Neutrophil (primary cell): ENCODE data around the gene FABP6.

ENCODE experiments used
- H3K27ac ChIP-seq: fragments of 200-600 bp; sonication (generic); 2 replicates; pipeline ENCODE4 v1.5.1; 2016; ENCODE audit warnings: mild to moderate bottlenecking, moderate library complexity
- H3K27me3 ChIP-seq: fragments of 200-600 bp; sonication (generic); 2 replicates; pipeline ENCODE4 v1.6.0; 2016; ENCODE audit warnings: mild to moderate bottlenecking
- H3K36me3 ChIP-seq: fragments of 200-600 bp; sonication (generic); 2 replicates; pipeline ENCODE4 v1.5.1; 2017
- H3K4me1 ChIP-seq, 2 experiments: fragments of 200-600 bp in 1 of 2; sonication (generic) in 1 of 2; 1 replicate in 1 of 2; 2 replicates in 1 of 2; pipeline versions ENCODE4 v1.5.1 to v1.6.1; 2013 to 2016; ENCODE audit warnings: low read depth in 1 of 2, low read length in 1 of 2, mild to moderate bottlenecking in 1 of 2, moderate library complexity in 1 of 2; ENCODE audit not compliant: control insufficient read depth in 1 of 2, insufficient read depth in 1 of 2
- H3K4me3 ChIP-seq, 2 experiments: fragments of 200-600 bp in 1 of 2; sonication (generic) in 1 of 2; 1 replicate in 1 of 2; 2 replicates in 1 of 2; pipeline ENCODE4 v1.5.1; 2013 to 2016; ENCODE audit warnings: low read depth in 1 of 2, low read length in 1 of 2, mild to moderate bottlenecking in 1 of 2, moderate library complexity in 1 of 2
- H3K9me3 ChIP-seq: fragments of 200-600 bp; sonication (generic); 2 replicates; pipeline ENCODE4 v1.5.1; 2016
- TF ChIP-seq, protein P1 (sequence below): fragments of 200-600 bp; sonication (generic); IDR thresholded peaks from 2 replicates; pipeline ENCODE4 v1.5.1; 2016; ENCODE audit warnings: antibody characterized with exemption

The FABP6 gene

DNA sequence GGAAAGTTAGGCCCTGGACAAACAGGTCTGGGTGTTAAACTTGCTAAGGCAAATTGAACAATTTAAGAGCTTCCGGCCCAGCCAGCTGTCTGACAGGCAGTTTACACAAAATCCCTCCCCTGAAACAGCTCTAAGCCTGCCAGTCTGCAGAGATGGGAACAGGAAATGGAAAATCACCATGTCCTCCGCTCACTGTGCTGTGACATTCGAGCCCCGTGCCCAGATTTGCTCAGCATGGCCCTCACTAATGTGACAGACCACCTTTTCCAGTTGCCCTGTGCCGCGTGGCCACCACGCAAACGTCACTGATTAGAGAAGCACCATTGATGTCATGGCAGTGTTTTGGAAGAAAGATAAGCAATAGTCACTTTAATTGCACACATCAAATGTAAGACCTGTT lies 42.1 kb downstream of the FABP6 start:
- Histone ChIP-seq H3K9me3 (no peaks in the 10 kb centered on the region), H3K4me3 (no peak overlapping the region), H3K27ac (peak overlapping the region; percentile 35), H3K27me3 (no peaks in the 10 kb centered on the region), H3K4me1 (peaks cover 57 to 77% of the 10 kb centered on the region in 2 experiments), H3K36me3 (peaks cover 17% of the 10 kb centered on the region)
- TF ChIP-seq, protein P1, sequence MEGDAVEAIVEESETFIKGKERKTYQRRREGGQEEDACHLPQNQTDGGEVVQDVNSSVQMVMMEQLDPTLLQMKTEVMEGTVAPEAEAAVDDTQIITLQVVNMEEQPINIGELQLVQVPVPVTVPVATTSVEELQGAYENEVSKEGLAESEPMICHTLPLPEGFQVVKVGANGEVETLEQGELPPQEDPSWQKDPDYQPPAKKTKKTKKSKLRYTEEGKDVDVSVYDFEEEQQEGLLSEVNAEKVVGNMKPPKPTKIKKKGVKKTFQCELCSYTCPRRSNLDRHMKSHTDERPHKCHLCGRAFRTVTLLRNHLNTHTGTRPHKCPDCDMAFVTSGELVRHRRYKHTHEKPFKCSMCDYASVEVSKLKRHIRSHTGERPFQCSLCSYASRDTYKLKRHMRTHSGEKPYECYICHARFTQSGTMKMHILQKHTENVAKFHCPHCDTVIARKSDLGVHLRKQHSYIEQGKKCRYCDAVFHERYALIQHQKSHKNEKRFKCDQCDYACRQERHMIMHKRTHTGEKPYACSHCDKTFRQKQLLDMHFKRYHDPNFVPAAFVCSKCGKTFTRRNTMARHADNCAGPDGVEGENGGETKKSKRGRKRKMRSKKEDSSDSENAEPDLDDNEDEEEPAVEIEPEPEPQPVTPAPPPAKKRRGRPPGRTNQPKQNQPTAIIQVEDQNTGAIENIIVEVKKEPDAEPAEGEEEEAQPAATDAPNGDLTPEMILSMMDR: no peak

DNA sequence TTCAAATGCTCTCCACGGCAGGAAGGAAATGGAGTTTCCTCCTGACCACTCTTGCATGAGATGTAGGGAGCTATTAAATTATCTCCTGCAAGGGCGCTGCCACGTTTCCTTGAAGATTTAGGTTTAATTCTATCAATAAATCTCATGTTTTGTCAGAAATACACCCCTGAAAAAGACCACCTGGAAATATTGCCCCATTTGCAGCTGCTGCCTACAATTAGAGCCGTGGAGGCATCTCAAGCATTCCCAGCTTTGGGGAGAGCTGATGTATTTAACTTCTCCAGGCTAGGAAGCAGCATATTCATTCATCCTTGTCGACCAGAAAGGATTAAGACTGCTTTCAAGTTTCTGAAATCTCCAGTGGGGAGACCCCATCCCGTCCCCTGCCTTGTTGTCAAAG lies 42.5 kb downstream of the FABP6 start:
- peaks cover 21% of the 10 kb centered on the region for H3K36me3 ChIP-seq
- no peak overlapping the region for H3K4me3 ChIP-seq
- TF ChIP-seq, protein P1: no peak
- peaks cover 55 to 75% of the 10 kb centered on the region in 2 experiments for H3K4me1 ChIP-seq
- no peaks in the 10 kb centered on the region for H3K27me3 ChIP-seq
- H3K9me3 ChIP-seq: no peaks in the 10 kb centered on the region
- peak overlapping the region; percentile 35 for H3K27ac ChIP-seq

DNA sequence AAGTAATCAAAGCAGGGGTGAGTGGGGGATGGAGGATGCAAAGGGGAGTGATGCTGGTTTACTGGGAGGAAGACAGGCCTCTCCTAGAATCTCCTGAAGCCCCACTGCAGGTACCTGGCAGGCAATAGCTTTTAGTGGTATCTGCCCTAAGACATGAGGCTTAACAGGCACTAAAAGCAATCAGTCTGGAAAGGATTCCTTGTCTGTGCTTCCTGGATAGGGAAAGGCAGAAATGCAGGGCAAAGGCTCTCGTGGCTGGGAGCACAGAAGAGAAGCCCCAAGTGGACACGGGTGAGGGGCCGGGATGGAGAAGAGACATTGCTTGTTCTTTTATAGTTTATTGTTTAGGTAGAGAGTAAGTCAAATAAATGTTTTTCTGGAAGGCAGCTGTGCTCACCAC lies 43.0 kb downstream of the FABP6 start:
- no peaks in the 10 kb centered on the region for H3K9me3 ChIP-seq
- peak overlapping the region; percentile 35 for H3K27ac ChIP-seq
- TF ChIP-seq, protein P1: no peak
- H3K4me1 ChIP-seq: peaks cover 51 to 71% of the 10 kb centered on the region in 2 experiments
- H3K4me3 ChIP-seq: no peak overlapping the region
- no peaks in the 10 kb centered on the region for H3K27me3 ChIP-seq
- H3K36me3 ChIP-seq: peaks cover 25% of the 10 kb centered on the region

DNA sequence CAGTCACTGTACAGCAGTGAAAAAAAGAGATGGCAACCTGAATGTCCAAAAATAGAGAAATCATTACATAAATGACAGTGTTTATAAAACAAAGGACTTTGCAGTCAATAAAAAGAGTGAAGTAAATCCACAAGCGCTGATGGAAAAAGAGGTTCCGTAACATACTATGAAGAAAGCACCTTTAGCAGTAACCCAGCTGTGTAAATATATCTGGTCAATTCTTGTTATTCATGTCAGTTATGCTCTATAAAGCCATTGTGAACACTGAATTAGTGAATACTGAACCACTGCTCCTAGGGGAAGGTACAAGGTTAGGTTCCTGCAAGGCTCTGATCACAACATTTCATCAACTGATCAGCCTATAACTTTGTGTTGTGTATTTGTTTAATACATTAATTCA lies 43.6 kb downstream of the FABP6 start:
- TF ChIP-seq, protein P1: no peak
- Histone ChIP-seq H3K4me3 (no peak overlapping the region), H3K4me1 (peaks cover 44 to 65% of the 10 kb centered on the region in 2 experiments), H3K27ac (no peak overlapping the region), H3K9me3 (no peaks in the 10 kb centered on the region), H3K27me3 (no peaks in the 10 kb centered on the region), H3K36me3 (peaks cover 25% of the 10 kb centered on the region)

DNA sequence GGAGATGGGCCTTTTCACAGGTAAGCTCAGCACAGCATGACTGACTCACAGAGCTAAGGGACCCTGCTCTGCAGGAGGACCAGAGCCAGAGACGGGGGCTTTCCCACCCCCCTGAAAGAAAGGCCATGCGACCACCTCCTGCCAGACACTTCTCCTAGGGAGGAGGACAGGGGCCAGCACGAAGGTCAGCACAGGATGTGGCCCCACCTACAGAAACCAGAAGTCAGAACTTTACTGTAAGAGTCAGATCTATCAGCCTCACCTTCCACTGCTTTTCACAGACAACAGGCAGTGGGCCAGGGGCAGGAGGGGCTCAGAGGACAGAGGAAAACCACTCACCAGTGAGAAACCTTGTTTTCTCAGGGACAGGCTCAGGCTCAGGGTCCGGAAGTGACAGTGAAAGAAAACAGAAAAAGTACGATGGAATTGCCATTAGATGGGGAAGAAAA lies 45.2 kb downstream of the FABP6 start:
- H3K4me3 ChIP-seq: no peak overlapping the region
- peak overlapping the region; percentile 23 for H3K27ac ChIP-seq
- peaks cover 28 to 48% of the 10 kb centered on the region in 2 experiments for H3K4me1 ChIP-seq
- H3K9me3 ChIP-seq: no peaks in the 10 kb centered on the region
- TF ChIP-seq, protein P1: no peak
- no peaks in the 10 kb centered on the region for H3K27me3 ChIP-seq
- peaks cover 38% of the 10 kb centered on the region for H3K36me3 ChIP-seq

DNA sequence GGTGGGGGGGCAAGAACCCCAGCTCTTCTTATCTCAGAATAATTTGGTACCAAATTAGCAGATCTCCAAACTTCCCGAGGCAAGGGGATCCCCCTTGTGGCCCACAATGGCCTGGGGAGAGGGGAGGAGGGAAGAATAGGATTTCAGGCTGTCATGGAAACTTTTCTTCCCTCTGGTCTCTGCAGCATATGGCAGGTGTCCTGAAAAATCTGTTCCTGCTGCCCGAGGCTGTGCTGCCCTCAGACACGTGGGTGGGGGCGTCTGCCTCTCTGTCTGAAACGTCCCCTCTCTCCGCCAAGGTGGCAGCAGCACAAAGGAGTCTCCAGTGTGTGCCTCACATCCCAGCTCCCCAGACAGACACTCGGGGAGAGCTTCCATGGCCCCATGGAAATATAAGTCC lies 49.0 kb downstream of the FABP6 start:
- no peak overlapping the region for H3K4me3 ChIP-seq
- H3K27ac ChIP-seq: no peak overlapping the region
- H3K27me3 ChIP-seq: no peaks in the 10 kb centered on the region
- TF ChIP-seq, protein P1: no peak
- peaks cover 3 to 14% of the 10 kb centered on the region in 2 experiments for H3K4me1 ChIP-seq
- peaks cover 45% of the 10 kb centered on the region for H3K36me3 ChIP-seq
- no peaks in the 10 kb centered on the region for H3K9me3 ChIP-seq
